GM23248 (cell line): Measurements from ENCODE around the gene PDE4B.

Source experiments
- EZH2 ChIP-seq: fragments of 200-600 bp; sonication (generic); IDR thresholded peaks from 2 replicates; pipeline ENCODE4 v1.6.1; 2018; ENCODE audit warnings: antibody characterized with exemption, mild to moderate bottlenecking; ENCODE audit not compliant: insufficient read depth, poor library complexity, severe bottlenecking
- EZH2phosphoT487 ChIP-seq: fragments of 200-600 bp; sonication (generic); IDR thresholded peaks from 2 replicates; pipeline ENCODE4 v1.6.1; 2018; ENCODE audit warnings: antibody characterized with exemption, moderate library complexity, mild to moderate bottlenecking, low read depth; ENCODE audit not compliant: insufficient read depth

- TF ChIP-seq EZH2phosphoT487 = no peak
- TF ChIP-seq EZH2 = no peak
Measured at GRCh38 chr1:66013371-66013770, 220.7 kb downstream of the PDE4B start.
